H1 (cell line): ENCODE results near the gene DIAPH1. TPM values are rescaled to one million over a fixed set of nuclear protein-coding genes. Genes with fewer than 3 reads are reported as not detected.
A peak's percentile ranks its signal among the peaks of the same experiment; 100 is the strongest.

Experiments
- CTCF ChIA-PET: fragments of 300-600 bp; sonication (Branson Sonifier 250); formaldehyde crosslinking; loops from one replicate; lab custom pipeline; 2021; ENCODE audit not compliant: partially characterized antibody; lab: Charles Lee
- POLR2A ChIA-PET: fragments of 300-600 bp; sonication (Branson Sonifier 250); formaldehyde crosslinking; loops from one replicate; lab custom pipeline; 2021; ENCODE audit warnings: inconsistent platforms; ENCODE audit not compliant: partially characterized antibody; lab: Charles Lee
- DNase-seq, 2 experiments: peaks; one replicate each; pipeline versions ENCODE4 v3.0.0 to v3.0.0-alpha.2; 2010 to 2022; ENCODE audit warnings: low spot score in 2 of 2, low read depth in 1 of 2, mixed read lengths in 1 of 2
- FAIRE-seq: peaks from 2 replicates; lab custom pipeline; 2011; peaks lifted over from hg19 to GRCh38; lab: Jason Lieb, UNC
- H2AFZ ChIP-seq: 2 replicates; pipeline ENCODE4 v1.8.1; 2012; ENCODE audit warnings: low read length, inconsistent platforms
- H2AK5ac ChIP-seq: 2 replicates; pipeline ENCODE4 v1.6.1; 2013; ENCODE audit warnings: low read depth, low read length
- H2BK120ac ChIP-seq: replicated peaks from 2 replicates; pipeline ENCODE3; 2013; ENCODE audit warnings: low read depth, low read length, inconsistent platforms
- H2BK12ac ChIP-seq: 2 replicates; pipeline ENCODE4 v1.6.1; 2013; ENCODE audit warnings: low read depth, low read length
- H2BK15ac ChIP-seq: 2 replicates; pipeline ENCODE4 v1.6.1; 2013; ENCODE audit warnings: low read length
- H2BK20ac ChIP-seq: 2 replicates; pipeline ENCODE4 v1.6.1; 2013; ENCODE audit warnings: low read length
- H2BK5ac ChIP-seq: 2 replicates; pipeline ENCODE4 v1.6.1; 2013; ENCODE audit warnings: low read depth, low read length
- H3K14ac ChIP-seq: 2 replicates; pipeline ENCODE4 v1.6.1; 2013; ENCODE audit warnings: inconsistent platforms; ENCODE audit not compliant: insufficient read length
- H3K18ac ChIP-seq: 2 replicates; pipeline ENCODE4 v1.6.1; 2013; ENCODE audit warnings: low read length; ENCODE audit errors: extremely low read depth
- H3K23ac ChIP-seq: 2 replicates; pipeline ENCODE4 v1.6.1; 2013; ENCODE audit warnings: inconsistent platforms; ENCODE audit not compliant: insufficient read length
- H3K23me2 ChIP-seq: 2 replicates; pipeline ENCODE4 v1.6.1; 2013; ENCODE audit warnings: low read depth, low read length
- H3K27ac ChIP-seq: 2 replicates; pipeline ENCODE4 v1.6.1; 2011; ENCODE audit warnings: low read depth, low read length, inconsistent platforms
- H3K27me3 ChIP-seq, 4 experiments: replicated peaks in 1 of 4; 1 replicate in 1 of 4; 2 replicates in 3 of 4; pipeline versions ENCODE4 v1.6.1 to v1.8.1; 2011 to 2013; ENCODE audit warnings: low read length in 3 of 4, mild to moderate bottlenecking in 3 of 4, inconsistent platforms in 2 of 4, mixed read lengths in 2 of 4, moderate library complexity in 1 of 4; ENCODE audit not compliant: control insufficient read depth in 3 of 4, insufficient read depth in 3 of 4; ENCODE audit errors: extremely low read depth in 1 of 4
- H3K36me3 ChIP-seq, 4 experiments: 2 replicates each; pipeline versions ENCODE4 v1.6.1 to v1.8.1; 2011 to 2013; ENCODE audit warnings: mild to moderate bottlenecking in 4 of 4, low read length in 3 of 4, moderate library complexity in 2 of 4, control low read depth in 1 of 4, inconsistent platforms in 1 of 4; ENCODE audit not compliant: insufficient read depth in 4 of 4, control insufficient read depth in 2 of 4
- H3K4ac ChIP-seq: replicated peaks from 2 replicates; pipeline ENCODE3; 2013; ENCODE audit warnings: low read length, low read depth, mixed read lengths, inconsistent platforms; ENCODE audit not compliant: insufficient read length
- H3K4me1 ChIP-seq, 4 experiments: replicated peaks in 1 of 4; 1 replicate in 1 of 4; 2 replicates in 3 of 4; pipeline versions ENCODE4 v1.6.1 to v1.8.1; 2011 to 2013; ENCODE audit warnings: low read length in 3 of 4, inconsistent platforms in 2 of 4, mixed read lengths in 1 of 4; ENCODE audit not compliant: insufficient read depth in 4 of 4, control insufficient read depth in 3 of 4
- H3K4me2 ChIP-seq, 2 experiments: 2 replicates each; pipeline versions ENCODE4 v1.6.1 to v1.8.1; 2011 to 2013; ENCODE audit warnings: low read depth in 2 of 2, low read length in 2 of 2, control low read depth in 1 of 2, inconsistent platforms in 1 of 2, mild to moderate bottlenecking in 1 of 2; ENCODE audit not compliant: insufficient read depth in 1 of 2
- H3K4me3 ChIP-seq, 4 experiments: fragments of 200-600, 300-600 bp in 1 of 4; sonication (generic), shearing (Covaris generic), sonication (Bioruptor Twin) in 1 of 4; 2 replicates each; pipeline versions ENCODE4 v1.5.1 to v1.8.1; 2011 to 2016; ENCODE audit warnings: low read length in 4 of 4, low read depth in 3 of 4, control low read depth in 2 of 4, inconsistent platforms in 2 of 4, mild to moderate bottlenecking in 2 of 4, mixed read lengths in 1 of 4, moderate library complexity in 1 of 4; ENCODE audit not compliant: insufficient read depth in 2 of 4; ENCODE audit errors: extremely low read depth in 1 of 4
- H3K56ac ChIP-seq: replicated peaks from 2 replicates; pipeline ENCODE3; 2013; ENCODE audit warnings: low read depth, mild to moderate bottlenecking, mixed read lengths, low read length, inconsistent platforms; ENCODE audit not compliant: insufficient read length
- H3K79me1 ChIP-seq: 2 replicates; pipeline ENCODE4 v1.6.1; 2013; ENCODE audit warnings: low read depth, low read length, control low read depth
- H3K79me2 ChIP-seq, 2 experiments: 2 replicates each; pipeline versions ENCODE4 v1.6.1 to v1.8.1; 2012 to 2013; ENCODE audit warnings: low read length in 2 of 2, mild to moderate bottlenecking in 2 of 2, inconsistent platforms in 1 of 2; ENCODE audit not compliant: insufficient read depth in 2 of 2, control insufficient read depth in 1 of 2
- H3K9ac ChIP-seq, 4 experiments: replicated peaks in 1 of 4; 1 replicate in 1 of 4; 2 replicates in 3 of 4; pipeline versions ENCODE4 v1.6.1 to v1.8.1; 2011 to 2013; ENCODE audit warnings: low read depth in 3 of 4, low read length in 3 of 4, control low read depth in 2 of 4, mild to moderate bottlenecking in 2 of 4, moderate library complexity in 2 of 4, inconsistent platforms in 1 of 4; ENCODE audit errors: extremely low read depth in 1 of 4
- H3K9me3 ChIP-seq, 2 experiments: 2 replicates each; pipeline versions ENCODE4 v1.6.1 to v1.8.1; 2012 to 2013; ENCODE audit warnings: mild to moderate bottlenecking in 2 of 2, moderate library complexity in 2 of 2, control low read depth in 1 of 2, inconsistent platforms in 1 of 2, low read depth in 1 of 2, low read length in 1 of 2, mixed read lengths in 1 of 2; ENCODE audit not compliant: insufficient read depth in 2 of 2
- H4K20me1 ChIP-seq, 2 experiments: replicated peaks in 1 of 2; 2 replicates each; pipeline versions ENCODE3 to v1.8.1; 2011 to 2013; ENCODE audit warnings: inconsistent platforms in 2 of 2, low read length in 2 of 2, mild to moderate bottlenecking in 1 of 2; ENCODE audit not compliant: insufficient read depth in 2 of 2, control insufficient read depth in 1 of 2
- H4K5ac ChIP-seq: 2 replicates; pipeline ENCODE4 v1.6.1; 2013; ENCODE audit warnings: low read length, low read depth, mixed read lengths, inconsistent platforms; ENCODE audit not compliant: insufficient read length
- H4K8ac ChIP-seq: 2 replicates; pipeline ENCODE4 v1.8.0; 2013; ENCODE audit warnings: mild to moderate bottlenecking, moderate library complexity, low read length, inconsistent platforms; ENCODE audit not compliant: insufficient read depth; ENCODE audit errors: extremely low read depth
- H4K91ac ChIP-seq: replicated peaks from 2 replicates; pipeline ENCODE3; 2013; ENCODE audit warnings: low read length, mixed read lengths, inconsistent platforms; ENCODE audit not compliant: insufficient read length
- CTCF ChIP-seq, 3 experiments: IDR thresholded peaks; 1 replicate in 2 of 3; 2 replicates in 1 of 3; pipeline versions ENCODE4 v1.5.1 to v1.6.1; 2011; ENCODE audit warnings: low read length in 3 of 3, mild to moderate bottlenecking in 3 of 3, inconsistent platforms in 2 of 3, low read depth in 1 of 3, moderate library complexity in 1 of 3; ENCODE audit not compliant: insufficient read depth in 1 of 3; ENCODE audit errors: control extremely low read depth in 1 of 3
- EZH2 ChIP-seq: fragments of 200-600 bp; sonication (generic); IDR thresholded peaks from 2 replicates; pipeline ENCODE4 v1.7.1; 2012; ENCODE audit warnings: low read depth, mild to moderate bottlenecking, moderate library complexity, low read length, inconsistent platforms; ENCODE audit not compliant: severe bottlenecking
- GTF2F1 ChIP-seq: IDR thresholded peaks from 2 replicates; pipeline ENCODE4 v1.6.1; 2012; ENCODE audit warnings: low read depth, low read length, improper control_type of control experiment, borderline replicate concordance
- KDM4A ChIP-seq: IDR thresholded peaks from one replicate; pipeline ENCODE4 v1.7.1; 2012; ENCODE audit warnings: low read depth, mild to moderate bottlenecking, moderate library complexity, low read length, inconsistent platforms; ENCODE audit not compliant: severe bottlenecking
- SP2 ChIP-seq: IDR thresholded peaks from 2 replicates; pipeline ENCODE4 v1.6.1; 2012; ENCODE audit warnings: mild to moderate bottlenecking, low read length, inconsistent platforms
- SUZ12 ChIP-seq: fragments of 200-600 bp; sonication (generic); IDR thresholded peaks from 2 replicates; pipeline ENCODE4 v1.6.1; 2012; ENCODE audit warnings: mild to moderate bottlenecking, inconsistent platforms, low read length, moderate library complexity, mixed read lengths
- WGBS, 2 experiments: shearing (Covaris generic) in 1 of 2; methylation state at CpG; one replicate each; pipeline versions ENCODE4 v1.1.6 to v1.1.7; 2013 to 2015; ENCODE audit warnings: low lambda C conversion rate in 2 of 2, mixed read lengths in 2 of 2, inconsistent platforms in 1 of 2, low coverage in 1 of 2, missing lambda C conversion rate in 1 of 2; ENCODE audit not compliant: insufficient replicate concordance in 2 of 2, insufficient coverage in 1 of 2, insufficient read length in 1 of 2; ENCODE audit errors: extremely low coverage in 1 of 2, missing lambda C conversion rate in 1 of 2; 5-methylcytosine and 5-hydroxymethylcytosine counted together
- polyA plus RNA-seq, 7 experiments: library from polyadenylated mRNA; depleted of rRNA in 3 of 7; stranded (reverse) in 5 of 7; unstranded in 2 of 7; fragments of >200 nt in 5 of 7; fragments of 200-250 nt in 2 of 7; gene quantifications; 1 replicate in 5 of 7; 2 replicates in 1 of 7; 4 replicates in 1 of 7; pipeline versions ENCODE4 v1.2.1 to v1.2.3, GENCODE V29; 2011 to 2013; ENCODE audit warnings: missing spikeins in 2 of 7, mixed read lengths in 2 of 7
- total RNA-seq: library from RNA; stranded (reverse); fragmentation: NEBNext Ultra II Directional; extraction: Animal tissue kit (Norgen Biotek cat#: 25700); gene quantifications from 2 replicates; pipeline ENCODE4 v1.2.1, GENCODE V29; 2021

The DIAPH1 gene
- total and polyA plus RNA-seq, 2 of the 8 experiments (the other 6 are each of a cell fraction or from before 2014, with no cell fraction given) = 61.2 to 114 TPM

DNA sequence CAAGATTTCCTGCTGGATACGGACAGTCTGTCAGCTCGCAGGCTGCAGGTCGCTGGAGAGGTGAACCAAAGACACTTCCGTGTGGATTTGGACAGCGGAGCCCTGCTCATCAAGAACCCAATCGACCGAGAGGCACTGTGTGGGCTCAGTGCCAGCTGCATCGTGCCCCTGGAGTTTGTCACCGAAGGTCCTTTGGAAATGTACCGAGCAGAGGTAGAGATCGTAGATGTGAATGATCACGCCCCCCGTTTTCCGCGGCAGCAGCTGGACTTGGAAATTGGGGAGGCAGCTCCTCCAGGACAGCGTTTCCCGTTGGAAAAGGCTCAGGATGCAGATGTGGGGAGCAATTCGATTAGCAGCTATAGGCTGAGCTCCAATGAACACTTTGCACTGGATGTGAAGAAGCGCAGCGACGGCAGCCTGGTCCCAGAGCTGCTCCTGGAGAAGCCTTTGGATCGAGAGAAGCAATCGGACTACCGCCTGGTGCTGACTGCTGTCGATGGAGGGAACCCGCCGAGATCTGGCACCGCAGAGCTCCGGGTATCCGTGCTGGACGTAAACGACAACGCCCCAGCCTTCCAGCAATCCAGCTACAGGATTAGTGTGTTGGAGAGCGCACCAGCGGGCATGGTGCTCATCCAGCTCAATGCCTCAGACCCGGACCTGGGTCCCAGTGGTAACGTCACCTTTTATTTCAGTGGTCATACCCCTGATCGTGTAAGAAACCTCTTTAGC, 133.3 kb downstream of the DIAPH1 start:
- ChIA-PET CTCF (interaction anchor here (0.6 to 14.3 kb wide), 23 partner anchors 8 to 293 kb away, joined by 3 to 164 read pairs (median 4); partner anchors contain the start of genes PCDHB10, PCDHB15, PCDHGA10 and PCDHGA11), POLR2A (interaction anchor here (0.8 to 3.5 kb wide), 9 partner anchors 9 to 166 kb away, joined by 3 to 25 read pairs (median 5); partner anchors contain the start of genes HDAC3, PCDHGC3 and RELL2)
- Histone ChIP-seq H3K36me3 (no peaks in the 10 kb centered on the region), H3K9ac (peak overlapping the region in 3 of 4 experiments; percentile 34 to 52 (median 49); a peak in 5 of 7 replicates), H3K23me2 (peaks cover 11% of the 10 kb centered on the region), H3K79me2 (peaks cover 0 to 3% of the 10 kb centered on the region in 2 experiments; a peak in 1 of 4 replicates), H2BK5ac (no peak overlapping the region; the same call in 1 of the 2 replicates), H3K23ac (no peak overlapping the region), H4K5ac (no peak overlapping the region), H3K9me3 (no peaks in the 10 kb centered on the region), H3K18ac (peak overlapping the region; percentile 65; the same call in 1 of the 2 replicates), H3K27me3 (peaks cover 7 to 22% (median 18%) of the 10 kb centered on the region in 4 experiments), H3K56ac (peak overlapping the region; percentile 28), H4K8ac (no peak overlapping the region), H3K79me1 (no peaks in the 10 kb centered on the region; the same call in 1 of the 2 replicates), H3K4me1 (peaks cover 5 to 20% (median 12%) of the 10 kb centered on the region in 4 experiments), H2BK12ac (peak overlapping the region; percentile 30; the same call in 1 of the 2 replicates), H4K20me1 (peaks cover 13 to 21% of the 10 kb centered on the region in 2 experiments), H3K4me3 (peak overlapping the region; percentile 56 to 78 (median 69)), H4K91ac (no peak overlapping the region), H2BK20ac (no peak overlapping the region), H2BK120ac (no peak overlapping the region), H2AK5ac (no peak overlapping the region), H2BK15ac (peak overlapping the region; percentile 93), H3K14ac (no peak overlapping the region), H3K4ac (no peak overlapping the region), H3K4me2 (peak overlapping the region; percentile 98), H2AFZ (peak overlapping the region; percentile 28; the same call in 1 of the 2 replicates), H3K27ac (no peak overlapping the region)
- no peak for FAIRE-seq
- WGBS, 2 experiments = 42% methylated on average over 38 of the region's 38 CpGs; no CpG with 5 or more reads in 1 of the 2 experiments
- TF ChIP-seq SP2 = no peak
- peak; percentile 40 for TF ChIP-seq EZH2
- TF ChIP-seq KDM4A = peak; percentile 19
- TF ChIP-seq CTCF (IDR thresholded peaks at IDR 0.05; ENCODE audit: control extremely low read depth in 1 of 3, insufficient read depth in 1 of 3, low read depth in 1 of 3, low read length in 3 of 3) = no peak
- TF ChIP-seq SUZ12 = peak; percentile 33; the same call in 1 of the 2 replicates
- no peak for TF ChIP-seq GTF2F1
- no peak for DNase-seq
